HG02938 (cell line): Measurements from ENCODE around the gene TJP2.
A peak's percentile ranks its signal among the peaks of the same experiment; 100 is the strongest.

Experiments
- ATAC-seq: cut with Tn5 transposase; IDR thresholded peaks from one replicate; pipeline ENCODE4 v1.9.1; 2021; ENCODE audit warnings: mild to moderate bottlenecking, moderate library complexity; ENCODE audit not compliant: unreplicated experiment

The TJP2 gene

DNA sequence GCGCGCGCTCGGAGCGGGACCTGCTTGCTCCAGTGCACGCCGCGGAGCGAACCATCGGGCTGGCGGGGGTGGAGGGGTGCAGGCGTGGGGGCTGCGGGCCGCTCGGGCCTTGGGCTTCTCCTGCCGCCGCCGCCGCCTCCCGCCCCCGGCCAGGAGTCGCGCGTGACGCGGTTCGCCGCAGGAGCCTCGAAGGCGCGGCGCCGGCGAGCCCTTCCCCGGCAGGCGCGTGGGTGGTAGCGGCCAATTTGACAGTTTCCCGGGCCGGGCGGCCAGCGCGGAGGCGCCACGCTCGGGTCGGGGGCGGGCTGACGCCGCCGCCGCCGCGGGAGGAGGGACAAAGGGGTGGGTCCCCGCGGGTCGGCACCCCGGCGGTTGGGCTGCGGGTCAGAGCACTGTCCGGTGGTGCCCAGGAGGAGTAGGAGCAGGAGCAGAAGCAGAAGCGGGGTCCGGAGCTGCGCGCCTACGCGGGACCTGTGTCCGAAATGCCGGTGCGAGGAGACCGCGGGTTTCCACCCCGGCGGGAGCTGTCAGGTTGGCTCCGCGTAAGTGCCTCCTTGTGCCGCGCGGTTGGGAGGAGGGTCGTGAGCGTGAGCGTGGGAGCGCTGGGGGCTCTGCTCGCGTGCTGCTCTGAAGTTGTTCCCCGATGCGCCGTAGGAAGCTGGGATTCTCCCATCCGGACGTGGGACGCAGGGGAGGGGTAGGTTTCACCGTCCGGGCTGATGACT is at the start of gene TJP2:
Gene TJP2 (plus strand): TSS at position 387 of the 725 bp plus-strand sequence. CDS start 96 bp downstream, at position 483.
- peak; percentile 33 for ATAC-seq

- no peak for ATAC-seq
Observed at GRCh38 chr9:69130456-69131441, 43.3 kb upstream of the TJP2 start.

DNA sequence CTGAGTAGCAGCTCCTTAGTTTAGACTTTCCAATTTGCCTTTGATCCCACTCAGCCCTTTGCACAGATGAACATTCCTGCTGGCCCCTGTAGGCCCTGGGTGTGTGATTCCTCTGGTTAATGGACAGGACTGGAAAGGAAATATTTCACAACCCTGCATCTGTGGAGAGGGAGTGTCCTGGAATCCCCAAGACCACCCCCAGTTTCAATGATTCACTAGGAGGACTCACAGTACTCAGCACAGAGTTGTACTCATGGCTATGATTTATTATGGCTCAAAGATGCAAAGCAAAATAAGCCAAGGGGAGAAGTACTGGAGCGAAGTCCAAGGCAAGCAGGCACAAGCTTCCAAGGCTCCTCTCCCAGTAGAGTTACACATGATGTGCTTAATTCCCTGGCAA is 42.4 kb upstream of the TJP2 start:
- no peak for ATAC-seq

GRCh38 chr9:69132361-69132760 is 41.7 kb upstream of the TJP2 start:
- ATAC-seq = no peak

DNA sequence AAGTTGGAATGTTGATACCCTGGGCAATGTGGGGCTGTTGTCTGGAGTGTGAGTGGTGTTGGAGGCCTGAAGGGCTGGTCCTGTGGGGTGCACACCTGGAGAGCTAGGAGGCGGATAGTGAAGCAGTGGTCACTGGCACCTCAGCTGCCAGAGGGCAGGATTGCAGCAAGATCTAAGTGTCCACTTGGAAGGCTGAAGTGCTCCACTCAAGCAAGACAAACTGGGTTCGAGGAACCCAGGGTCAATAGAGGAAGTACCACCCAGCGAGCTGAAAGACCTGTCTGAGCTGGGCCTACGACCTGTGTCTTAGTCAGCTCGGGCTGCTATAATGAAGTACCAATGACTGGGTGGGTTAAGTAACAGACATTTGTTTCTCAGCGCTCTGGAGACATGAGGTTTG is 39.7 kb upstream of the TJP2 start:
- no peak for ATAC-seq

GRCh38 chr9:69136185-69136584 is 37.9 kb upstream of the TJP2 start:
- no peak for ATAC-seq

DNA sequence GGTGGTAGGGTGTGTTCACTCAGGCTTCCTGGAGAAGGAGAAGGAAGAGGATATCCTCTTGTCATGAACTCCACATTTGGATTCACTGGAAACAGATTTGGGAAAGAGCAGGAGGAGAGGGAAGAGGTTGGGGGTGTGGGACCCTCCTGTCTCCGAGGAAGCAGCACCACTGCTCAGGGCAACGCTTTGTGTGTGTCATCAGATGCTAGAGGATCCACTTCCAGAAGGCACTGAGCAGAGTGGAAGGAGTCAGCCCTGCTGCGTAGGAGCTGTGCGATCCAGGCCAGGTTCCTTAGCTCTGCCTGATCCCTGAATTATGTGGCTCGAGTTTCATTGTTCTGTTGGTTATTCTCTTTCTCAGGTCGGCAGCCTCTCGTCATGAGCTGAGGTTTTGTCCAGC is 37.3 kb upstream of the TJP2 start:
- no peak for ATAC-seq

DNA sequence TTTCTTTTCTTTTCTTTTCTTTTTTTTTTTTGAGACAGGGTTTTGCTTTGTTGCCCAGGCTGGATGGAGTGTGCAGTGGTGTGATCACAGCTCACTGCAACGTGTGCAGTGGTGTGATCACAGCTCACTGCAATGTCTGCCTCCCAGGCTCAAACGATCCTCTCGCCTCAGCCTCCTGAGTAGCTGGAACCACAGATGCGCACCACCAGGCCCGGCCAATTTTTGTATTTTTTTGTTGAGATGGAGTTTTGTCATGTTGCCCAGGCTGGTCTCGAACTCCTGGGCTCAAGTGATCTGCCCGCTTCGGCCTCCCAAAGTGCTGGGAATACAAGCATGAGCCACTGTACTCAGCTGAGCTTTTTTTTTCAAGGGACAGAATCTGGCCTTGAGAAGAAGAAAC is 36.8 kb upstream of the TJP2 start:
- ATAC-seq = no peak

- no peak for ATAC-seq
Observed at GRCh38 chr9:69139596-69139995, 34.5 kb upstream of the TJP2 start.

DNA sequence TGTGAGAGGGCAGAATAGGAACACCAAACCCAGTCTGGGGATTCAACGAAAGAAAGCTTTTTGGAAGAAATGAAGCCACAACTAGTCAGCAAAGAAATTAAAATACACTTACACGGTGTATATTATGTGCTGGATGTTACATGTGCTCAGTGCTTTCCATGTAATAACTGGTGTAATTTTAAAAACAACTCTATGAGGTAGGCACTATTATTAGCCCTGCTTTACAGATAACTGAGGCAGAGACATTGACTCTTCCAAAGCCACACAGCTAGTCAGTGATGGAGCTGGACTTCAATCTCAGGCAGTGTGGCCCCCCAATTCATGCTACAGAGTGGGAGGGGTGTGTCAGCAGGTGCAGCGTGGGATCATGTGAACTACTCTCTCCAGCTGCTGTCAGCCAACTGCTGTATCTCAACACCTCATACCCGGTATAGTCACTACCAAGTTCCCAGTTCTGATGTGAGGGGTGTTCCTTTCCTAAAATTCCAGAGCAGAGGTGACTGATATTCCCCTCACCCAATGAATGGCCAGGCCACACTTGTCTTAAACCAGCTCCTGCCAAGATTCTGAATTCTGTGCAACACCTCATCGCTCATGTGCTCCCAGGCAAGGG is 33.8 kb upstream of the TJP2 start:
- no peak for ATAC-seq

DNA sequence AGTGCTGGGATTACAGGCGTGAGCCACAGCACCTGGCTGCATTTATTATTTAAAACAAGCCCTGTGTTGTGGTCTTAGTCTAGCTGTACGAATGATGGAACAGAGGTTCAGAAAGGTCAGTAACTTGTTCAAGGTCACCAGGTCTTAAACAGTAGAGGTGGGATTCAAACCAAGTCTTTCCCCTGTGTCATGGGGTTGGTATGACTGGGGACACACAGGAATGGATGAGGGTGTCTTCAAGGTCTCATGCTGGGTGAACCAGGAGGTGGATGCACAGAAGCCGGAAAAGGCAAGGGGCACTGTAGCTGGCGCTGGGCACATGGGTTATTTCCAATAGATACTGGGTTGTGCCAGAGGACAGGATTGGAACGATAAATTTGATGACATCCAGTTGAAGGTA is 32.2 kb upstream of the TJP2 start:
- ATAC-seq = no peak

GRCh38 chr9:69143291-69143690 is 30.8 kb upstream of the TJP2 start:
- ATAC-seq = no peak

DNA sequence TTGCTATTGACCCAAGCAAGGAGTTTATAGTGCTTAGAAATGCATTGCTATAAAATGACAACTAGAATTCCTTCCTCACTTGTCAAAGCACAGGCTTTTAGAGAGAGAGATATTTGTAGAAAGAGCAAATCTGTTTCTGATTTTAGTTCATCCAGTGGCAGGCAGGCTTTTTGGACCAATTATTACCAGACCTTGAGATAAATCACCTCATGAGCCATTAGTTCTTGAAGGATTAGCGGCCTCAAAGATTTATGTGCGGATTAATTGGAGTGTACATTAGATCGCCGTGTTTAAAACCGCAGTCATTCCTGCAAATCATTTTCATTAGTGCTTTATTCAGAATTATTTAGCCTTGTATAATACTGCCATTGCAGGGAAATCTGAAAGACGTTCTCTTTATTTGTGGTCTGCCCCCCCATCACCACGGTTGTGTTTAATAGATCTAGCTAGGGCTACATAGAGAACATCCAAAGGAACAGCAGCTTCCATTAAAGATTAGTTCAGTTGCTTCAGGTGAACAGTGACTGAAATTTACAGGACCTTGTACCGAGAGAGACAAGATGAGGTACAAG is 28.8 kb upstream of the TJP2 start:
- no peak for ATAC-seq

DNA sequence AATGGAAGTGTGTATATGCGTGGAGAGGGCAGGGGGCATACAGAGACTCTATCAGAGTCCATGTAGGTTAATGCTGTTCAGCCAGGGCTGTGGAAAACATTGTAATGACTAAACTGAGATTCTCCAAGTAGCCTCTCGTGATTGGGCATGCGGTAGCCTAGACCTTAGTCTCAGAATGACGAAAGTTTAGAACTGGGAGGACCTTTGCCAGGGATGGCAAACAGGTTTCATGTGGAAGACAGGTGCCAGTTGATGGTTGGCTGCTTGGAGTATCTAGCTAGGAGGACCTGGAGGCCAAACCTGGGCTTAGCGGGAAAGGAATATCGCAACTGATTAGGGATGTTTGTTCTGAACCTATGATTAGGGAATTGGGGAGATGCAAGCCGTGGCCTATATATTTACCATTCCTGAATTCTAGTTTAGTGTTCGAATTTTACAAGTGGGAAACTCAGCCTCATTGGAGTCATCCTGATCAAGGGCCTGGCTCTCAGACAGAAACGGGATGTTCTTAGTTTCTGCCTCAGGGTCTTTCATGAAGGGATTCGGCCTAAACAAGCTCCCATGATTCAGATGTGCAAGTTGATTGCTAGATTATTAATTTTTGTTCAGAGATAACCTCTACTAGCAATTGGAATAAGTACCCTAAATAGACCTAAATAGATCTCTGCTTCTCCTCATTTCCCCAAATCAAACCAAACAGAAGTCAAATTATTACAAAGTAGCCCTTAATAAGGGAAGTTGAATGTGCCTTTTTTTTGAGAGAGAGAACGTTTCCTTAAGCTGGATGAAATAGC is 26.8 kb upstream of the TJP2 start:
- ATAC-seq = no peak

DNA sequence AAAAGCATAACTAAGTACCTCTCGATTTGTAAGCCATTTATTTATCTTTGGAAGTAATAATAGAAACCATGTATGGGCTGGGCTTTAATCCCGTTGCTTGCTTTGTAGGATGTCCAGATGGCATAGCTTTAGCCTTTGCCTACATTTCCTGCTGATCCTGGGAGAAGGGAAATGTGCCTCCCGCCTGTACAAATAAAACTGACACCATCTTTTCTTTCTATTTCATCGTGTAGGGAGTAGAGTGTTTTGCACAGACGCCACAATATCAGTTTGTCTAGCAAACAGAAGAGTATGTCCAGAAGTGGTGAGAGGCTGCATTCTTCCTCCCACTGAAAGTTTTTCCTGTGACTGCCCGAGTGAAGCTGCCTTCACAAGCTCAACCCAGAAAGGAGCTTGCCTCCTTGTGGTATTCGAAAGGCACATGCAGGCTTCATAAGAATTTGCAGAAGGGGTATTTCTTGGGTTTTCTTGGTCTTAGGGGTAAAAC is 24.7 kb upstream of the TJP2 start:
- ATAC-seq = no peak

- no peak for ATAC-seq
Observed at GRCh38 chr9:69151506-69151905, 22.6 kb upstream of the TJP2 start.

DNA sequence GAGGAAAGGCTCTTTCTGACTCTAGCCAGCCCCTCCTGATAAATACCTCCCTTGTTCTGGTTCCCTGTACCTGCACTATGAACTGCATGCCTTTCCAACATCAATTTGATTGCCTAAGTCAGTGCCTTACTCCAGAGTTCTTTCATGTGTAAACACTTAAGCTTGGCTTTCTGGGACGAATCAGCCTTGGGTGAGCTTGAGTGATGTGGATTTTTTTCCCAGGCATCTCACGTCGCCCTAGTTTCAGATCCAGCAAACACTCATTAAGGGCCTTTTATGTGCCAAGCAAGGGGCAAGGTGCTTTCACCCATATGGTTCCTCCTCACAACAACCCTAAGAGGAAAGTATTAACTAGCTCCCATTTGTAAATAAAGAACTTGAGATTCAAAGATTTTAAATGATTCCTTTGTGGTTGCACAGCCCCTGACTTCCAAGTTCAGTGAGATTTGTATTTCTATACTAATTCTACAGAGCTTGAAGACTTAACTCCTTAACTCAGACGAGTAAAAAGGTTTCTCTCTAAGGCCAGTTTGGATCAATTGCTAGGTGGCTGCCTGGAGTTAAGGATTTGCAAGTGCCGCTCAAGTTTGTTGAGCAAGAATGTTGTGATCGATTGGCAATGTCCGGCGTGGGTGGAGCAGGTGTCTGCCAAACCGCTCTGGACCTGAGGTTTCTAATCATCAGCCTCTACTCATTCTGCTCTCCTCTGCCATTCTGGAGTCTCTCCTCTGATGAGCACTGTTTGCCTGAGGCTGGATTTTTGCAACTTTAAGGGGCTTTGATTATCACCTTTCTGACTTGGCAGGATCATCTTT is 20.2 kb upstream of the TJP2 start:
- no peak for ATAC-seq

GRCh38 chr9:69155341-69156030 is 18.6 kb upstream of the TJP2 start:
- peak; percentile 99 for ATAC-seq
